ENCODE data around the gene NFKB2.

- TF ChIP-seq SIN3A (IDR thresholded peaks at IDR 0.05; ENCODE audit: borderline replicate concordance, insufficient read depth, low read length) (no peak), TAF1 (IDR thresholded peaks at IDR 0.05; ENCODE audit: borderline replicate concordance, insufficient read depth, low read length) (no peak), POLR2AphosphoS5 (IDR thresholded peaks at IDR 0.05; ENCODE audit: low read depth, low read length) (no peak), REST (IDR thresholded peaks at IDR 0.05; ENCODE audit: insufficient read depth in 1 of 2, low read depth in 2 of 2, low read length in 2 of 2) (no peak), FOXP2 (optimal IDR thresholded peaks at IDR 0.05; ENCODE audit: borderline replicate concordance, extremely low read depth, extremely low read length, insufficient read depth) (no peak)
Observed at GRCh38 chr10:102352066-102352715, 43.3 kb upstream of the NFKB2 start.
